ENCODE measurements around the gene TMEM248.

Gene TMEM248

DNA sequence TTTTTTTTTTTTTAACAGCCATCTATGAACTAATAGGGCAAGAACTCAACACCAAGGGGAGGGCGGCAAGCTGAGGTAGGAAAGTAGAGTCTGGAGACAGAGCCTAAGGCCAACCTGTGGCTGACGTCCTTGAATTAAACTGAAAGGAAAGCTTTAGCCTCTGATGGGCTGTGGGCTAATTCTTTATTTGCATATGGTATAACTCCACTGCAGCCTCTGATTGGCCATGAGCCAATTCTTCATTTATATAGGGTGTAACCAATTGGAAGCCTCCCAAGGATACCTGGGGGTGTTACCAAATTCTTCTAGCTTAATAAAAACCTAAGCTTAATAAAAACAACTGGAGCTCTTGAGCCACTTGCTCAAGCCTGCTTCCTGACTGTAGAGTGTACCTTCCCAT lies 85.9 kb downstream of the TMEM248 start:
- DNase-seq, result no peak

All from bone marrow (tissue), 2 donors.